ENCODE measurements around the gene MSRB1. TPM values are rescaled to one million over a fixed set of nuclear protein-coding genes. Genes with fewer than 3 reads are reported as not detected.

MSRB1 gene
- total and polyA plus RNA-seq, 2 of the 13 experiments (the other 11 are each of a cell fraction or from before 2014, with no cell fraction given): 32.1 to 75.4 TPM

DNA sequence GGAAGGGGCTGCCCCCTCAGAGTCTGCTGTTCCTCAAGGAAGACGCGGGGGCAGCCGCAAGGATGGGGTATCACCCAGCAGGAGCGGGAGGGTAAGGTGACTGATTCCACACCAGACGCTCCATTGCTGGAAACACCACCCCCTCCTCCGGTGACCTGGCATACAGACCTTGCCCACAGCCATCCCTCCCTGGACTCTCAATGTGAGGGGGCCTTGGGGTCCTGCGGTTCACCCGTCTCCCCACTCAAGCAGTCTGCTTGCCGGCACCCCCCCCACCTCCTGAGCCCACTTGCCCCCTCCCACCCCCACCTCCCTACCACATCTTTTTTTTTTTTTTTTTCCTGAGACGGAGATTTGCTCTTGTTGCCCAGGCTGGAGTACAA, 12.7 kb downstream of the MSRB1 start:
- peaks cover 3 to 6% of the 10 kb centered on the region in 2 experiments; a peak in 2 of 5 replicates for H3K27me3 ChIP-seq (ENCODE audit: control insufficient read depth in 1 of 2, insufficient read depth in 2 of 2, low read length in 2 of 2)
- ATAC-seq (no peak), FAIRE-seq (no peak), DNase-seq (ENCODE audit: low spot score) (no peak)
- WGBS (ENCODE audit: low lambda C conversion rate): 79% methylated on average over 9 of the region's 10 CpGs
- no peak overlapping the region for H3K4me3 ChIP-seq (replicated peaks in 1 of 3; ENCODE audit: insufficient read depth in 1 of 3, low read depth in 2 of 3, low read length in 3 of 3)
- no peaks in the 10 kb centered on the region for H3K9me3 ChIP-seq (ENCODE audit: low read length)
- intact Hi-C loops (cut with micrococcal nuclease; ENCODE audit: unreplicated experiment) (no loop called here), in situ Hi-C loops (cut with HindIII; ENCODE audit: extremely low pct_ligation_motif_present, low pct_unique_long_range_greater_than_20kb) (no loop called here)
- ChIA-PET CTCF (ENCODE audit: low intra/inter-chr PET ratio, low total read pairs) (interaction anchor here (1.2 to 2.2 kb wide), 3 partner anchors 46 to 118 kb away, joined by 3 to 22 read pairs (median 8); no protein-coding TSS in a partner anchor), POLR2A (interaction anchor here (1.7 kb wide), 1 partner anchor 11 kb away, joined by 8 read pairs; no protein-coding TSS in a partner anchor)
- H3K9ac ChIP-seq (ENCODE audit: insufficient read depth, low read depth, low read length): no peak overlapping the region
- no peak overlapping the region for H3K4me2 ChIP-seq (ENCODE audit: low read depth, low read length)
- no peaks in the 10 kb centered on the region for H4K20me1 ChIP-seq (ENCODE audit: insufficient read depth, low read length)
- no TSS peak for BruUV-seq (replicated peaks)
- no peak overlapping the region for H2AFZ ChIP-seq (ENCODE audit: low read length)
- TF ChIP-seq PCBP1 (IDR thresholded peaks at IDR 0.05; ENCODE audit: borderline replicate concordance, low read depth, low read length) (0 out of 2 replicates have a peak, but pooled peaks have one; percentile 68), ZNF333 (CRISPR knock-in tag; IDR thresholded peaks at IDR 0.05; ENCODE audit: borderline replicate concordance) (no peak), HIC2 (CRISPR knock-in tag; IDR thresholded peaks at IDR 0.05; ENCODE audit: low read depth) (0 out of 2 replicates have a peak, but pooled peaks have one; percentile 3), ZNF83 (CRISPR knock-in tag; IDR thresholded peaks at IDR 0.05; ENCODE audit: borderline replicate concordance) (no peak)
- TF ChIP-seq, protein P1, sequence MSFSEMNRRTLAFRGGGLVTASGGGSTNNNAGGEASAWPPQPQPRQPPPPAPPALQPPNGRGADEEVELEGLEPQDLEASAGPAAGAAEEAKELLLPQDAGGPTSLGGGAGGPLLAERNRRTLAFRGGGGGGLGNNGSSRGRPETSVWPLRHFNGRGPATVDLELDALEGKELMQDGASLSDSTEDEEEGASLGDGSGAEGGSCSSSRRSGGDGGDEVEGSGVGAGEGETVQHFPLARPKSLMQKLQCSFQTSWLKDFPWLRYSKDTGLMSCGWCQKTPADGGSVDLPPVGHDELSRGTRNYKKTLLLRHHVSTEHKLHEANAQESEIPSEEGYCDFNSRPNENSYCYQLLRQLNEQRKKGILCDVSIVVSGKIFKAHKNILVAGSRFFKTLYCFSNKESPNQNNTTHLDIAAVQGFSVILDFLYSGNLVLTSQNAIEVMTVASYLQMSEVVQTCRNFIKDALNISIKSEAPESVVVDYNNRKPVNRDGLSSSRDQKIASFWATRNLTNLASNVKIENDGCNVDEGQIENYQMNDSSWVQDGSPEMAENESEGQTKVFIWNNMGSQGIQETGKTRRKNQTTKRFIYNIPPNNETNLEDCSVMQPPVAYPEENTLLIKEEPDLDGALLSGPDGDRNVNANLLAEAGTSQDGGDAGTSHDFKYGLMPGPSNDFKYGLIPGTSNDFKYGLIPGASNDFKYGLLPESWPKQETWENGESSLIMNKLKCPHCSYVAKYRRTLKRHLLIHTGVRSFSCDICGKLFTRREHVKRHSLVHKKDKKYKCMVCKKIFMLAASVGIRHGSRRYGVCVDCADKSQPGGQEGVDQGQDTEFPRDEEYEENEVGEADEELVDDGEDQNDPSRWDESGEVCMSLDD (CRISPR knock-in tag; IDR thresholded peaks at IDR 0.05; ENCODE audit: borderline replicate concordance): no peak
- H3K79me2 ChIP-seq (ENCODE audit: insufficient read depth, low read length): no peaks in the 10 kb centered on the region
- H3K36me3 ChIP-seq (replicated peaks in 1 of 2; ENCODE audit: control insufficient read depth in 1 of 2, insufficient read depth in 2 of 2, low read length in 2 of 2): no peaks in the 10 kb centered on the region
- H3K4me1 ChIP-seq (ENCODE audit: insufficient read depth, low read length): peaks cover 74% of the 10 kb centered on the region
- no peak overlapping the region for H3K27ac ChIP-seq (ENCODE audit: extremely low read length, insufficient read depth, low read length)

All from HepG2 (cell line).